Neural cell (in vitro differentiated cells): Measurements from ENCODE around the gene PTPN3. TPM values are rescaled to one million over a fixed set of nuclear protein-coding genes. Genes with fewer than 3 reads are reported as not detected.

Experiments used
- H2AFZ ChIP-seq: fragments of 200-600, 300-800 bp; sonication (generic), shearing (Covaris generic); 2 replicates; pipeline ENCODE4 v1.6.0; 2014; ENCODE audit warnings: low read depth, mild to moderate bottlenecking, antibody characterized with exemption, low read length, moderate library complexity
- H3F3A ChIP-seq: fragments of 200-600 bp; shearing (Covaris generic); 2 replicates; pipeline ENCODE4 v1.6.1; 2016; ENCODE audit warnings: mild to moderate bottlenecking, moderate library complexity, mixed read lengths, antibody characterized with exemption, low read length; ENCODE audit not compliant: insufficient read depth, poor library complexity, severe bottlenecking
- H3K27ac ChIP-seq: fragments of 200-600, 300-800 bp; sonication (generic), shearing (Covaris generic); 2 replicates; pipeline ENCODE4 v1.5.1; 2014; ENCODE audit warnings: mild to moderate bottlenecking, low read length, moderate library complexity
- H3K27me3 ChIP-seq: fragments of 300-800, 200-600 bp; sonication (generic), shearing (Covaris generic); 2 replicates; pipeline ENCODE4 v1.6.0; 2014; ENCODE audit warnings: mild to moderate bottlenecking, low read depth, low read length, moderate library complexity; ENCODE audit not compliant: insufficient read depth
- H3K36me3 ChIP-seq: fragments of 300-800, 200-600 bp; sonication (generic), shearing (Covaris generic); 2 replicates; pipeline ENCODE4 v1.5.1; 2014; ENCODE audit warnings: mild to moderate bottlenecking, antibody characterized with exemption, low read length, moderate library complexity; ENCODE audit not compliant: insufficient read depth
- H3K4me2 ChIP-seq: fragments of 300-800, 200-600 bp; sonication (generic), shearing (Covaris generic); 2 replicates; pipeline ENCODE4 v1.6.0; 2014; ENCODE audit warnings: mild to moderate bottlenecking, low read length
- H3K4me3 ChIP-seq: fragments of 300-800, 200-600 bp; sonication (generic), shearing (Covaris generic); 2 replicates; pipeline ENCODE4 v1.5.1; 2014; ENCODE audit warnings: mild to moderate bottlenecking, low read length, moderate library complexity
- H3K79me2 ChIP-seq: fragments of 200-600 bp; shearing (Covaris generic); replicated peaks from 2 replicates; pipeline ENCODE4 v1.6.0; 2014; ENCODE audit warnings: mild to moderate bottlenecking, low read length, moderate library complexity; ENCODE audit not compliant: insufficient read depth
- H3K9ac ChIP-seq: fragments of 300-800, 200-600 bp; sonication (generic), shearing (Covaris generic); 2 replicates; pipeline ENCODE4 v1.6.1; 2016; ENCODE audit warnings: mild to moderate bottlenecking, low read length, mixed read lengths
- H3K9me2 ChIP-seq: fragments of 200-600 bp; shearing (Covaris generic); 2 replicates; pipeline ENCODE4 v1.6.1; 2016; ENCODE audit warnings: mild to moderate bottlenecking, low read length, mixed read lengths; ENCODE audit not compliant: insufficient read depth
- H3K9me3 ChIP-seq: fragments of 200-600, 300-800 bp; sonication (generic), shearing (Covaris generic); 2 replicates; pipeline ENCODE4 v1.6.1; 2016; ENCODE audit warnings: mild to moderate bottlenecking, mixed run types, low read length, moderate library complexity, mixed read lengths
- H4K20me1 ChIP-seq: fragments of 200-600 bp; shearing (Covaris generic); 2 replicates; pipeline ENCODE4 v1.6.1; 2016; ENCODE audit warnings: mild to moderate bottlenecking, mixed run types; ENCODE audit not compliant: insufficient read depth
- EP300 ChIP-seq: fragments of 450-650 bp; conservative IDR thresholded peaks from 2 replicates; pipeline ENCODE4 v1.6.1; 2014; ENCODE audit warnings: antibody characterized with exemption, mild to moderate bottlenecking, moderate library complexity; ENCODE audit not compliant: poor library complexity, severe bottlenecking
- EZH2 ChIP-seq: fragments of 200-600, 300-800 bp; shearing (Covaris generic), sonication (generic); IDR thresholded peaks from 2 replicates; pipeline ENCODE4 v1.6.1; 2014; ENCODE audit warnings: antibody characterized with exemption, low read length, borderline replicate concordance, mild to moderate bottlenecking; ENCODE audit not compliant: insufficient read depth, poor library complexity, severe bottlenecking
- MXI1 ChIP-seq: fragments of 450-650 bp; conservative IDR thresholded peaks from 2 replicates; pipeline ENCODE4 v1.6.1; 2014; ENCODE audit warnings: antibody characterized with exemption, mild to moderate bottlenecking; ENCODE audit not compliant: poor library complexity, severe bottlenecking
- POLR2AphosphoS5 ChIP-seq: IDR thresholded peaks from 2 replicates; pipeline ENCODE4 v1.6.1; 2012
- RAD21 ChIP-seq: fragments of 450-650 bp; conservative IDR thresholded peaks from 2 replicates; pipeline ENCODE4 v1.6.1; 2014; ENCODE audit warnings: antibody characterized with exemption, mild to moderate bottlenecking, moderate library complexity
- SMC3 ChIP-seq: fragments of 450-650 bp; conservative IDR thresholded peaks from 2 replicates; pipeline ENCODE4 v1.6.1; 2014; ENCODE audit warnings: antibody characterized with exemption, mild to moderate bottlenecking, moderate library complexity; ENCODE audit not compliant: poor library complexity
- TAF1 ChIP-seq: IDR thresholded peaks from 2 replicates; pipeline ENCODE4 v1.6.1; 2012; ENCODE audit warnings: low read depth
- polyA plus RNA-seq: library from polyadenylated mRNA; depleted of rRNA; stranded (reverse); fragments of >200 nt; gene quantifications from 2 replicates; pipeline ENCODE4 v1.2.3, GENCODE V29; 2014
- TF ChIP-seq, protein P1 (sequence below): IDR thresholded peaks from 2 replicates; pipeline ENCODE4 v1.6.1; 2012; ENCODE audit warnings: borderline replicate concordance
- TF ChIP-seq, protein P2 (sequence below): fragments of 450-650 bp; IDR thresholded peaks from 2 replicates; pipeline ENCODE4 v1.5.1; 2014; ENCODE audit warnings: antibody characterized with exemption, mild to moderate bottlenecking, moderate library complexity; ENCODE audit not compliant: poor library complexity, severe bottlenecking

The PTPN3 gene
- polyA plus RNA-seq, 1 donor from 2014 or later: 3.8 TPM

DNA sequence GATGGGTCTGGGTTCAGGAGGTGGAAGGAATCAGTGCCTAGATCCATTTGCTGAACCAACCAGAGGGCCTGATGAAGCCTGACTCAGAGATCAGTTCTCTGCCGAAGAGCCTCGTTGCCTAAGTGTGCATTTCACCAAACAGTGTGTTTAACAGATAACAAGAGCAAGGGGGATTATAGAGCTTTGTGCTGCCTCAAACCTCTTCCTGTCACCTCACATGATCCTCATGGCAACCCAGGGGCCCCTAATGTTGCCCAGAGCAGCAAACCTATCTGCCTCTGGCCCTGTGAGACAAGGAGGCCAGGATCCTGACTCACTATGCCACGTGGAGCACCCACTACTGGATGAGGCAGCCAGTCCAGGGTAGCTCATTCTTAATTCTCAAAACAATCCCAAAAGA, 110.9 kb downstream of the PTPN3 start:
- Histone ChIP-seq H3K79me2 (no peaks in the 10 kb centered on the region), H2AFZ (no peak overlapping the region), H3K27ac (no peak overlapping the region), H4K20me1 (no peaks in the 10 kb centered on the region), H3K27me3 (no peaks in the 10 kb centered on the region), H3K9me2 (no peaks in the 10 kb centered on the region), H3K4me2 (no peak overlapping the region), H3K9ac (no peak overlapping the region), H3K36me3 (no peaks in the 10 kb centered on the region), H3K4me3 (no peak overlapping the region), H3F3A (no peaks in the 10 kb centered on the region), H3K9me3 (no peaks in the 10 kb centered on the region)
- TF ChIP-seq MXI1: no peak
- TF ChIP-seq, protein P1, sequence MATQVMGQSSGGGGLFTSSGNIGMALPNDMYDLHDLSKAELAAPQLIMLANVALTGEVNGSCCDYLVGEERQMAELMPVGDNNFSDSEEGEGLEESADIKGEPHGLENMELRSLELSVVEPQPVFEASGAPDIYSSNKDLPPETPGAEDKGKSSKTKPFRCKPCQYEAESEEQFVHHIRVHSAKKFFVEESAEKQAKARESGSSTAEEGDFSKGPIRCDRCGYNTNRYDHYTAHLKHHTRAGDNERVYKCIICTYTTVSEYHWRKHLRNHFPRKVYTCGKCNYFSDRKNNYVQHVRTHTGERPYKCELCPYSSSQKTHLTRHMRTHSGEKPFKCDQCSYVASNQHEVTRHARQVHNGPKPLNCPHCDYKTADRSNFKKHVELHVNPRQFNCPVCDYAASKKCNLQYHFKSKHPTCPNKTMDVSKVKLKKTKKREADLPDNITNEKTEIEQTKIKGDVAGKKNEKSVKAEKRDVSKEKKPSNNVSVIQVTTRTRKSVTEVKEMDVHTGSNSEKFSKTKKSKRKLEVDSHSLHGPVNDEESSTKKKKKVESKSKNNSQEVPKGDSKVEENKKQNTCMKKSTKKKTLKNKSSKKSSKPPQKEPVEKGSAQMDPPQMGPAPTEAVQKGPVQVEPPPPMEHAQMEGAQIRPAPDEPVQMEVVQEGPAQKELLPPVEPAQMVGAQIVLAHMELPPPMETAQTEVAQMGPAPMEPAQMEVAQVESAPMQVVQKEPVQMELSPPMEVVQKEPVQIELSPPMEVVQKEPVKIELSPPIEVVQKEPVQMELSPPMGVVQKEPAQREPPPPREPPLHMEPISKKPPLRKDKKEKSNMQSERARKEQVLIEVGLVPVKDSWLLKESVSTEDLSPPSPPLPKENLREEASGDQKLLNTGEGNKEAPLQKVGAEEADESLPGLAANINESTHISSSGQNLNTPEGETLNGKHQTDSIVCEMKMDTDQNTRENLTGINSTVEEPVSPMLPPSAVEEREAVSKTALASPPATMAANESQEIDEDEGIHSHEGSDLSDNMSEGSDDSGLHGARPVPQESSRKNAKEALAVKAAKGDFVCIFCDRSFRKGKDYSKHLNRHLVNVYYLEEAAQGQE: no peak
- no peak for TF ChIP-seq TAF1

DNA sequence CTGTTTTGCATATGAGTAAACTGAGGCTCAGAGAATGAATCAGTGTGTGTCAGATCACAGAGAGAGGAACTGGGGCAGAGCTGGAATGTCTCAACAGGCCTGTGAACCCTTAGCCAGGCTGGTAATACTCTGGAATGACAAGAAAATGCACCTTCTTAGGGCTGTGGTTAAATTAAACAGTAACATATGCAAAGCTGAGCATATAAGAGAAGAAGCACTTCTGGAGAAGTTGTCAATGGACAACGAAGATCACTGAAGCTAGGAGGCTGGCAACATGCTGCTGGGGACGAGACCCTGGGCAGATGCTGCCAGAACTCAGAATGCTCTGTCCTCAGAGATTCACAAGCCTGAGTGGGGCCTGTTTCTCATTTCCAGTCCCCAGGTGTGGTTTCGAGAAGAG, 112.6 kb downstream of the PTPN3 start:
- no peak overlapping the region for H3K27ac ChIP-seq
- no peaks in the 10 kb centered on the region for H3K79me2 ChIP-seq
- TF ChIP-seq RAD21: no peak
- no peak for TF ChIP-seq EZH2
- no peak for TF ChIP-seq TAF1
- no peak for TF ChIP-seq POLR2AphosphoS5
- no peak for TF ChIP-seq SMC3
- TF ChIP-seq EP300: no peak
- TF ChIP-seq, protein P2, sequence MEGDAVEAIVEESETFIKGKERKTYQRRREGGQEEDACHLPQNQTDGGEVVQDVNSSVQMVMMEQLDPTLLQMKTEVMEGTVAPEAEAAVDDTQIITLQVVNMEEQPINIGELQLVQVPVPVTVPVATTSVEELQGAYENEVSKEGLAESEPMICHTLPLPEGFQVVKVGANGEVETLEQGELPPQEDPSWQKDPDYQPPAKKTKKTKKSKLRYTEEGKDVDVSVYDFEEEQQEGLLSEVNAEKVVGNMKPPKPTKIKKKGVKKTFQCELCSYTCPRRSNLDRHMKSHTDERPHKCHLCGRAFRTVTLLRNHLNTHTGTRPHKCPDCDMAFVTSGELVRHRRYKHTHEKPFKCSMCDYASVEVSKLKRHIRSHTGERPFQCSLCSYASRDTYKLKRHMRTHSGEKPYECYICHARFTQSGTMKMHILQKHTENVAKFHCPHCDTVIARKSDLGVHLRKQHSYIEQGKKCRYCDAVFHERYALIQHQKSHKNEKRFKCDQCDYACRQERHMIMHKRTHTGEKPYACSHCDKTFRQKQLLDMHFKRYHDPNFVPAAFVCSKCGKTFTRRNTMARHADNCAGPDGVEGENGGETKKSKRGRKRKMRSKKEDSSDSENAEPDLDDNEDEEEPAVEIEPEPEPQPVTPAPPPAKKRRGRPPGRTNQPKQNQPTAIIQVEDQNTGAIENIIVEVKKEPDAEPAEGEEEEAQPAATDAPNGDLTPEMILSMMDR: no peak
- no peak for TF ChIP-seq MXI1
- TF ChIP-seq, protein P1: no peak
- H3K4me3 ChIP-seq: no peak overlapping the region
- H3K9me3 ChIP-seq: no peaks in the 10 kb centered on the region
- no peaks in the 10 kb centered on the region for H3K36me3 ChIP-seq
- no peak overlapping the region for H2AFZ ChIP-seq
- no peaks in the 10 kb centered on the region for H3K27me3 ChIP-seq
- H3K9ac ChIP-seq: no peak overlapping the region
- no peaks in the 10 kb centered on the region for H3F3A ChIP-seq
- H3K4me2 ChIP-seq: no peak overlapping the region
- H3K9me2 ChIP-seq: no peaks in the 10 kb centered on the region
- H4K20me1 ChIP-seq: no peaks in the 10 kb centered on the region
